Stimulated activated CD8-positive, alpha-beta memory T cell treated with anti-CD3 and anti-CD28 coated beads, Interleukin-4, amount 100 ng/mL, for 24 hours (primary cell): ENCODE data around the gene ODC1.

Experiments used
- DNase-seq: peaks from one replicate; pipeline ENCODE4 v3.0.0-alpha.2; 2020; ENCODE audit warnings: low read depth

ODC1 gene

DNA sequence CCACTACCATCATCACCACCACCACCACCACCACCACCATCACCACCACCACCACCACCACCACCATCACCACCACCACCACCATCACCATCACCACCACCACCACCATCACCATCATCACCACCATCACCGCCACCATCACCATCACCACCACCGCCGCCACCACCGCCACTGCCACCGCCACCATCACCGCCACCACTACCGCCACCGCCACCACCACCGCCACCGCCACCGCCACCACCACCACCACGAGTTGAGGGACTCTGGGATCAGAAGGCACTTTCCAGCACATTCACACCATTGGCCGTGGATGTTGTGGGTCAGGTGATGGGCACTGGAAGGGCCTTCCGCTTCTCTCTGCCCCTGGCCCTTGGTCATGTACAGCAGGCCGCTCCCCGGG, 48.8 kb downstream of the ODC1 start:
- DNase-seq, result no peak

GRCh38 chr2:10398496-10398895, 49.6 kb downstream of the ODC1 start:
- no peak for DNase-seq

DNA sequence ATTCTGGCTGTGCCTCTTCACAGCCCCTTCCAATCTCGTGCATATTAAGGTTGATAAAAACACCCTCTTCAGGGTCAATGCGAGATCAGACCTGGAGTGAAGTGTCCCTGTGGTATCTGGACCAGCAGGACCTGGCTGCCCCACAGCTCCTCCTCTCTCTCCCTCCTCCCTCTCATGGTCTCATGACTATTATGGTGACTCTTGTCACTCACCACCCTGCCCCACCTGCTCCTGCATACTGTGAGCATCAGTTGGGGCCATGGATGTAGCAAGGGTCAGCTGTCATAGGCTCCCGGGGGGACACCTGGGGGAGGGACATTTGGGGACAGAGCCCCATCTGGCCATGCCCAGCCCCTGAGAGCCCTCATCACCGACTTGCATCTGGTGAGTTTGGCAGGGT, 50.2 kb downstream of the ODC1 start:
- DNase-seq, result no peak

DNA sequence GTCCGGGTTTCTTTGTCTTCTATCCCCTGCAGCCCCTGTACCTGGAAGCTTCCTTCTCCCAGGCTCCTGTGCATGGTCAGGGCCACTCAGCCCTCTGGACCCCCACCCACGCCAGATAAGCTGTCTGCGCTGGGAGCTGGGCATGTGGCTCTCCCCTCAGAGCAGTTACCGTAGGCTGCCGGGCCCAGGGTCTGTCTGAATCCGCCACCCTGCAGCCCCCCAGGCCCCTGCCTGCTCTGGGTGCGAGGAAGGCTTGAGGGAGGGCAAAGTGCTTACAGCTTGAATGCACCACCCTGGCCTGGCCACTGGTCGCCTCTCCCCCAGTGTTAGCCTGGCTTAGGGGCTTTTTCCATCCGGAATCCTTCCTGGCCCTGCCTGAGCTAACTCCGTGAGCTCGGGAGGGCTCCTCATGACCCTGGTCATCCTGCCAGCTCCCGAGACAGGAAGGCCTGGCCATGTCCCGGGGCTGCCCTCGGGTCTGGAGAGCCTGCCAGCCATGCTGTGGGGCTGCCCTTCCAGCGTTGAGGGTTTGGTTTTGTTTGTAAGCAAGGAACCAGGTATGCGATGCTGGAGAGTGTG, 50.7 kb downstream of the ODC1 start:
- no peak for DNase-seq

GRCh38 chr2:10396464-10396863, 51.7 kb downstream of the ODC1 start:
- no peak for DNase-seq

- DNase-seq, result no peak
These were observed 52.2 kb downstream of the ODC1 start for GRCh38 chr2:10395893-10396292.

- DNase-seq, result no peak
These were observed 54.5 kb downstream of the ODC1 start for GRCh38 chr2:10393640-10393982.

DNA sequence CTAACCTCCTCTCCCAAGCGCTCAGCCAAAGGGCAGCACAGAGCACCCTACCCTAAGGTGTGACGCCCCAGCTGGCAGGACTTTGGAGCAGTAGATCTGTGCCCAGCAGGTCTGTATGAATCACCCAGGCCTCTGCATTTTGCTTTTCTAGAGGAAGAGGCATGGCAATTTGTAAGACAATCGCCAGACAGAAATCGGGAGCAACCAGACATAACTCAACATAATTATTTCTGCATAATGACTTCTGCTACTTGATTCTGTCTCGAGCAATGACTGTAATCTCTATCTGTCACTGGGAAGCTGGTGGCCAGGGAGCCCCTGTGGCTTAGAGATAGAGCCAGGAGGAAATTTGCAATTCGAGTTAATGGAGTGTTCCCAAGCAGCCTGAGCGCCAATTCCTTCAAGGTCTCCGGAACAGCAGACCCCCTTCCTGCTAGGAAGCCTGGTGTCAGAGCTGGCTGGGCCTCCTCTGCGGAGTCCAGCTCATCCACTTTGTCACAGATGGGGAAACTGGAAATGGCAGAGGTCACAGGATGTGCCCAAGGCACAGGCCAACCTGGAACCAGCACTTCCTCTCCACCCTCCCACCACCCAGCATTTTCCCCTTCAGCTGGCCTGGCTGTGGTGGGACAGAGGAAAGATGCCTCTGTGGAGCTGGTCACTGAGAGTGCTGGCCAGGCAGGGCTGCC, 55.0 kb downstream of the ODC1 start:
- no peak for DNase-seq

GRCh38 chr2:10392548-10392947, 55.6 kb downstream of the ODC1 start:
- DNase-seq, result no peak

GRCh38 chr2:10392100-10392499, 56.0 kb downstream of the ODC1 start:
- DNase-seq, result no peak

DNA sequence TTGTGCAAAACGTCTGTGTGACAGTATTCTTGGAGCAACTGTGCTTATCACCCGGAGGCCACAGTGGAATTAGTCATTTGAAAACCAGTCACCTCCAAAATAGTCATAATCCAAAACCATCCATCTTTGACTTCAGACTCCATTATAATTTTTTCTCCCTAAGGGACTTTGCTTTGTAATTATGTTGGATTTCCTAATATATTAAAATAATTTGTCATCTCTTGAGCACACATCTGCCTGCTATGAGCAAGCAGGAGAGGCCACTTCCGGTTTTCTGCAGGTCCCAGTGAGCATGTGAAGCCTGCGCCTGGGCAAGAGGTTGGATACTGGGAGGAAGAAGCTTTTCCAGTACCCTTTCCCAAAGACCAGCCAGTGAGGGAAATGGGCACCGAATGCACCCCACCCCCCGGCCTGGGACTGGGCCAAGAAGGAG, 57.7 kb downstream of the ODC1 start:
- no peak for DNase-seq
